SK-N-SH (cell line): ENCODE data around the gene MRM2.

Experiments
- CTCF ChIP-seq: fragments of 200-600 bp; sonication (generic); IDR thresholded peaks from 2 replicates; pipeline ENCODE4 v1.6.1; 2017; ENCODE audit warnings: antibody characterized with exemption, mild to moderate bottlenecking, moderate library complexity
- POLR2AphosphoS5 ChIP-seq: IDR thresholded peaks from 2 replicates; pipeline ENCODE4 v1.6.1; 2012; ENCODE audit warnings: low read depth, low read length
- YY1 ChIP-seq: IDR thresholded peaks from 2 replicates; pipeline ENCODE4 v1.4.0; 2012; ENCODE audit warnings: low read depth, mild to moderate bottlenecking
- TF ChIP-seq, protein P1 (sequence below): IDR thresholded peaks from 2 replicates; pipeline ENCODE4 v1.4.0; 2012; ENCODE audit warnings: low read depth, borderline replicate concordance
- TF ChIP-seq, protein P2 (sequence below): IDR thresholded peaks from 2 replicates; pipeline ENCODE4 v1.4.0; 2012; ENCODE audit warnings: low read depth, borderline replicate concordance

DNA sequence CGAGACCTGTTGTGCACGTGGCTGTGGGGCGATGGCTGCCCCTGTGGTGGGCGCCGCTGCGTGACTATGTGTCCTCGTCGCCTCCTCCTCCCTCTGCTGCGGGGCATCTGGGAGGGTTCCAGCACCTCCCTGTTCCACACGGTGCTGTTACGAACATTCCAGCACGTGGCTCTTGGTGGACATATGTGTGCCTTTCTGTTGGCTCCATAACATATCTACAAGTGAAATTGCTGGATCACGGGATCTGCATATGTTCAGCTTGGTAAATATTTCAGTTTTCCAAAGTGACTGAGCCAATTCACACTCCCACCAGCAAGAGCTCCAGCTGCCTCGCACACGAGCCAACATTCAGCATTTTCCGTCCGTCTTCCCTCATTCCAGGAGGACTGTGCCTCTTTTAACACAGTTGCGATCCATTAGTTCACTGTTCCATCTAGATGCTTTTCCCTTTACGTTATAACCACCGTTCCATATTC is 47.1 kb upstream of the MRM2 start:
- no peak for TF ChIP-seq CTCF
- TF ChIP-seq YY1 = no peak
- TF ChIP-seq POLR2AphosphoS5 = no peak
- TF ChIP-seq, protein P1, sequence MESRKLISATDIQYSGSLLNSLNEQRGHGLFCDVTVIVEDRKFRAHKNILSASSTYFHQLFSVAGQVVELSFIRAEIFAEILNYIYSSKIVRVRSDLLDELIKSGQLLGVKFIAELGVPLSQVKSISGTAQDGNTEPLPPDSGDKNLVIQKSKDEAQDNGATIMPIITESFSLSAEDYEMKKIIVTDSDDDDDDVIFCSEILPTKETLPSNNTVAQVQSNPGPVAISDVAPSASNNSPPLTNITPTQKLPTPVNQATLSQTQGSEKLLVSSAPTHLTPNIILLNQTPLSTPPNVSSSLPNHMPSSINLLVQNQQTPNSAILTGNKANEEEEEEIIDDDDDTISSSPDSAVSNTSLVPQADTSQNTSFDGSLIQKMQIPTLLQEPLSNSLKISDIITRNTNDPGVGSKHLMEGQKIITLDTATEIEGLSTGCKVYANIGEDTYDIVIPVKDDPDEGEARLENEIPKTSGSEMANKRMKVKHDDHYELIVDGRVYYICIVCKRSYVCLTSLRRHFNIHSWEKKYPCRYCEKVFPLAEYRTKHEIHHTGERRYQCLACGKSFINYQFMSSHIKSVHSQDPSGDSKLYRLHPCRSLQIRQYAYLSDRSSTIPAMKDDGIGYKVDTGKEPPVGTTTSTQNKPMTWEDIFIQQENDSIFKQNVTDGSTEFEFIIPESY = no peak
- TF ChIP-seq, protein P2, sequence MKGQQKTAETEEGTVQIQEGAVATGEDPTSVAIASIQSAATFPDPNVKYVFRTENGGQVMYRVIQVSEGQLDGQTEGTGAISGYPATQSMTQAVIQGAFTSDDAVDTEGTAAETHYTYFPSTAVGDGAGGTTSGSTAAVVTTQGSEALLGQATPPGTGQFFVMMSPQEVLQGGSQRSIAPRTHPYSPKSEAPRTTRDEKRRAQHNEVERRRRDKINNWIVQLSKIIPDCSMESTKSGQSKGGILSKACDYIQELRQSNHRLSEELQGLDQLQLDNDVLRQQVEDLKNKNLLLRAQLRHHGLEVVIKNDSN = no peak
